HEK293 (cell line): ENCODE data around the gene DBH.
A peak's percentile ranks its signal among the peaks of the same experiment; 100 is the strongest.

Experiments
- CTCF ChIA-PET: fragments of 350-600 bp; formaldehyde crosslinking; extraction: SDS; loops from one replicate; lab custom pipeline; 2021; ENCODE audit warnings: antibody characterized with exemption; lab: Yijun Ruan, JAX
- POLR2A ChIA-PET: fragments of 300-600 bp; formaldehyde crosslinking; extraction: SDS; loops from one replicate; lab custom pipeline; 2020; ENCODE audit warnings: antibody characterized with exemption, inconsistent platforms; lab: Yijun Ruan, JAX
- H3K27ac ChIP-seq: fragments of 200-500 bp; sonication (Bioruptor generic); 2 replicates; pipeline ENCODE4 v1.5.1; 2014; ENCODE audit warnings: low read depth, low read length, control low read depth, inconsistent platforms; ENCODE audit errors: extremely low read depth
- H3K36me3 ChIP-seq, 2 experiments: fragments of 200-500 bp in 1 of 2; sonication (Bioruptor generic) in 1 of 2; 1 replicate in 1 of 2; 2 replicates in 1 of 2; pipeline ENCODE4 v1.5.1; 2014 to 2017; ENCODE audit warnings: inconsistent platforms in 2 of 2, low read length in 2 of 2; ENCODE audit not compliant: control insufficient read depth in 2 of 2, insufficient read depth in 1 of 2
- H3K4me1 ChIP-seq: fragments of 200-500 bp; sonication (Bioruptor generic); 2 replicates; pipeline ENCODE4 v1.5.1; 2014; ENCODE audit warnings: mild to moderate bottlenecking, low read length, inconsistent platforms; ENCODE audit not compliant: control insufficient read depth, insufficient read depth
- H3K4me3 ChIP-seq: 2 replicates; pipeline ENCODE4 v1.5.1; 2011; ENCODE audit warnings: low read depth, mild to moderate bottlenecking, control low read depth, low read length, moderate library complexity
- H3K9me3 ChIP-seq: fragments of 200-500 bp; sonication (Bioruptor generic); 2 replicates; pipeline ENCODE4 v1.5.1; 2014; ENCODE audit warnings: low read depth, low read length, inconsistent platforms; ENCODE audit not compliant: control insufficient read depth, insufficient read depth
- EGR2 ChIP-seq: fragments of 450-650 bp; formaldehyde crosslinking; IDR thresholded peaks from 2 replicates; pipeline ENCODE4 v1.5.1; 2016; ENCODE audit warnings: low read depth, missing biosample characterization, missing genetic modification characterization
- GLIS1 ChIP-seq: fragments of 450-650 bp; formaldehyde crosslinking; IDR thresholded peaks from 2 replicates; pipeline ENCODE4 v1.5.1; 2016; ENCODE audit warnings: missing biosample characterization, missing genetic modification characterization
- GLIS2 ChIP-seq: fragments of 450-650 bp; formaldehyde crosslinking; IDR thresholded peaks from 2 replicates; pipeline ENCODE4 v1.5.1; 2016; ENCODE audit warnings: missing biosample characterization, missing genetic modification characterization
- IKZF3 ChIP-seq: fragments of 450-650 bp; IDR thresholded peaks from 2 replicates; pipeline ENCODE4 v1.5.0; 2018; ENCODE audit warnings: missing biosample characterization, mild to moderate bottlenecking, missing genetic modification characterization, moderate library complexity
- TRIM28 ChIP-seq: IDR thresholded peaks from 2 replicates; pipeline ENCODE4 v1.6.1; 2011; ENCODE audit warnings: low read length, control low read depth, borderline replicate concordance
- ZFHX2 ChIP-seq: fragments of 450-650 bp; formaldehyde crosslinking; conservative IDR thresholded peaks from 2 replicates; pipeline ENCODE4 v1.5.1; 2016; ENCODE audit warnings: missing biosample characterization, missing genetic modification characterization
- ZFP3 ChIP-seq: fragments of 450-650 bp; formaldehyde crosslinking; IDR thresholded peaks from 2 replicates; pipeline ENCODE4 v1.5.1; 2016; ENCODE audit warnings: low read depth, missing biosample characterization, missing genetic modification characterization
- ZIC2 ChIP-seq: fragments of 450-650 bp; formaldehyde crosslinking; IDR thresholded peaks from 2 replicates; pipeline ENCODE4 v1.5.1; 2016; ENCODE audit warnings: missing biosample characterization, missing genetic modification characterization
- ZNF10 ChIP-seq: fragments of 450-650 bp; formaldehyde crosslinking; IDR thresholded peaks from 2 replicates; pipeline ENCODE4 v1.5.1; 2017; ENCODE audit warnings: missing biosample characterization, missing genetic modification characterization
- ZNF175 ChIP-seq: fragments of 450-650 bp; formaldehyde crosslinking; IDR thresholded peaks from 2 replicates; pipeline ENCODE4 v1.5.1; 2016; ENCODE audit warnings: missing biosample characterization, missing genetic modification characterization
- ZNF341 ChIP-seq: fragments of 450-650 bp; formaldehyde crosslinking; IDR thresholded peaks from 2 replicates; pipeline ENCODE4; 2016; ENCODE audit warnings: low read depth, missing biosample characterization, missing genetic modification characterization
- ZNF350 ChIP-seq: fragments of 450-650 bp; formaldehyde crosslinking; IDR thresholded peaks from 2 replicates; pipeline ENCODE4 v1.5.0; 2017; ENCODE audit warnings: missing biosample characterization, mild to moderate bottlenecking, missing genetic modification characterization
- ZNF354C ChIP-seq: fragments of 450-650 bp; formaldehyde crosslinking; IDR thresholded peaks from 2 replicates; pipeline ENCODE4 v1.5.1; 2016; ENCODE audit warnings: missing biosample characterization, missing genetic modification characterization, low read depth, borderline replicate concordance
- ZNF677 ChIP-seq: fragments of 450-650 bp; IDR thresholded peaks from 2 replicates; pipeline ENCODE4 v1.5.0; 2018; ENCODE audit warnings: missing biosample characterization, mild to moderate bottlenecking, missing genetic modification characterization, moderate library complexity
- ZNF707 ChIP-seq: fragments of 450-650 bp; formaldehyde crosslinking; IDR thresholded peaks from 2 replicates; pipeline ENCODE4 v1.5.1; 2016; ENCODE audit warnings: missing biosample characterization, missing genetic modification characterization
- TF ChIP-seq, protein P1 (sequence below): fragments of 450-650 bp; formaldehyde crosslinking; IDR thresholded peaks from 2 replicates; pipeline ENCODE4 v1.5.1; 2016; ENCODE audit warnings: missing biosample characterization, missing genetic modification characterization
- TF ChIP-seq, protein P2 (sequence below): fragments of 450-650 bp; formaldehyde crosslinking; IDR thresholded peaks from 2 replicates; pipeline ENCODE4 v1.5.1; 2016; ENCODE audit warnings: missing biosample characterization, missing genetic modification characterization, borderline replicate concordance
- TF ChIP-seq, protein P3 (sequence below): fragments of 450-650 bp; formaldehyde crosslinking; IDR thresholded peaks from 2 replicates; pipeline ENCODE4 v1.5.1; 2016; ENCODE audit warnings: missing biosample characterization, missing genetic modification characterization

The DBH gene

DNA sequence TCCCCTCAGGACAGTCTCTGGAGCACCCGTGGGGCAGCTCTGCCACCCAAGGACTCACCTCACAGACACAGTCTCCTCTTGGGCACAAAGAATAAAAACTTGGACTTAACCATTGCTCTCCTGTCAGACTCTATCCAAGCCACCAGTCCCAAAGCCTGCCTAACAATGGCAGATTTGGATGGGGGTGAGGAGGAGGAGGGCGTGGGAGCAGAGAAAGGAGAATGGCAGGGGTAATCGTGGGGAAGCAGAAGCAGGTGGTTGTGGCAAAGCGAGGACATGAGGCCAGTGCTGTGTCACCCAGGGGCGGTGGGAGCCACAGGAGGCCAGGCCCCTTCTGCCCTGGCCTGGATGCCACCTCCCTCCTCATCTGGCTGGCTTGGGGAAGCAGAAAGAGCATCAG is 21.5 kb upstream of the DBH start:
- no peak overlapping the region for H3K27ac ChIP-seq
- H3K4me1 ChIP-seq: no peaks in the 10 kb centered on the region
- POLR2A ChIA-PET: no interaction called here
- no peak for TF ChIP-seq ZNF10
- TF ChIP-seq ZIC2 (tag by site-specific recombination): 0 out of 2 replicates have a peak, but pooled peaks have one; percentile 19
- TF ChIP-seq EGR2 (tag by site-specific recombination): peak; percentile 66; the same call in 1 of the 2 replicates
- no peak for TF ChIP-seq GLIS1 (tag by site-specific recombination)
- no peak for TF ChIP-seq ZNF354C
- peak; percentile 52 for TF ChIP-seq ZFHX2
- H3K9me3 ChIP-seq: no peaks in the 10 kb centered on the region
- H3K4me3 ChIP-seq: no peak overlapping the region
- no peaks in the 10 kb centered on the region for H3K36me3 ChIP-seq
- CTCF ChIA-PET: no interaction called here

DNA sequence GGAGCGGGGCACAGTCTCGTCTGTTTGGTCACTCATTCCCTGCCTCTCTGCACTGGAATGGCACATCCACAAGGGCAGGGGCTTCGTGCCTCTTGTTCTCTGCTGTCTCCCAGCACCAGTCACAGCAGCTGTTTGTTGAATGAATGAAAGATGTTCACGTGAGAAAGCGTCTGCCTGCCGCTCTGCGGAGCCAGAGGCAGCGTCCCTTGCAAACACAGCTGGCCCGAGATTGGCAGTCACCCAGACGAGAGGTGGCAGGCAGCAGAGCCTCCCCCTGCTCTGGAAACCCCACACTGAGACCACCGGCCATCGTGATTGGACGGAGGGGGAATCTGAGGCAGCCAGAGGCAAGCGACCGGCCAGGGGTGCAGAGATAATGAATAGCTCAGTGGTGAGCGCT is 21.0 kb upstream of the DBH start:
- H3K4me3 ChIP-seq: no peak overlapping the region
- ChIA-PET POLR2A (no interaction called here), CTCF (no interaction called here)
- no peak for TF ChIP-seq ZNF350 (tag by site-specific recombination)
- H3K36me3 ChIP-seq: no peaks in the 10 kb centered on the region
- H3K4me1 ChIP-seq: no peaks in the 10 kb centered on the region
- no peak overlapping the region for H3K27ac ChIP-seq
- H3K9me3 ChIP-seq: no peaks in the 10 kb centered on the region

DNA sequence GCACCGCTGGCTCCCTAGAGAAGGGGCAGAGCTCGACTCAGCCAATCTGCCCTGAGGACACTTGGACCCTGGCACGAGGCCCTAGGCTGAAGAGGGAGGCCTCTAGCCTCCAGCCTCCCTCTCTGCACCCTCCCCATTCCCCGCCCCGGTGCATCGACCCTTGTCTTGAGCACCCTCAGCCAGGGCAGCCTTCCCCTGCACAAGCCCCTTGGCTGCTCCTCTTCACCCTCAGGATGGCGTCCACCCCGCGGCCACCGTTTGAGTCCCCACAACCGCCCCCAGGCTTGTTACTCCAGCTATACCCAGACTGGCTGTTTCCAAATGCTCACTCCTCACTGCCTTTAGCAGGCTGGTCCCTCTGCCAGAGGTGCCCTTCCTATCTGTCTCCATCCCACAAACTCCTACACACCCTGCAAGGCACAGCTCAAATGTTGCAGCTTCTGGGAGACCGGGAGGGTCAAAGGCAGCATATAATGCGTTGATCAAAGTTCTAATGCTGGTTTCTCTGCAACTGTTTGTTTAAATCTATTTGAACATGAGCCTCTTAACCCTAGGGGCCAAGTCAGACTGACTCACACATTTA is 20.5 kb upstream of the DBH start:
- Histone ChIP-seq H3K27ac (no peak overlapping the region), H3K4me3 (no peak overlapping the region), H3K4me1 (no peaks in the 10 kb centered on the region), H3K36me3 (no peaks in the 10 kb centered on the region), H3K9me3 (no peaks in the 10 kb centered on the region)
- ChIA-PET CTCF (no interaction called here), POLR2A (no interaction called here)
- TF ChIP-seq ZNF677 (tag by site-specific recombination) (no peak), IKZF3 (tag by site-specific recombination) (no peak), GLIS2 (no peak), ZNF341 (tag by site-specific recombination) (no peak), TRIM28 (no peak), ZFHX2 (peak; percentile 50), ZNF707 (no peak), ZNF175 (tag by site-specific recombination) (no peak), EGR2 (tag by site-specific recombination) (peak; percentile 69), ZFP3 (peak; percentile 72)
- TF ChIP-seq, protein P1, sequence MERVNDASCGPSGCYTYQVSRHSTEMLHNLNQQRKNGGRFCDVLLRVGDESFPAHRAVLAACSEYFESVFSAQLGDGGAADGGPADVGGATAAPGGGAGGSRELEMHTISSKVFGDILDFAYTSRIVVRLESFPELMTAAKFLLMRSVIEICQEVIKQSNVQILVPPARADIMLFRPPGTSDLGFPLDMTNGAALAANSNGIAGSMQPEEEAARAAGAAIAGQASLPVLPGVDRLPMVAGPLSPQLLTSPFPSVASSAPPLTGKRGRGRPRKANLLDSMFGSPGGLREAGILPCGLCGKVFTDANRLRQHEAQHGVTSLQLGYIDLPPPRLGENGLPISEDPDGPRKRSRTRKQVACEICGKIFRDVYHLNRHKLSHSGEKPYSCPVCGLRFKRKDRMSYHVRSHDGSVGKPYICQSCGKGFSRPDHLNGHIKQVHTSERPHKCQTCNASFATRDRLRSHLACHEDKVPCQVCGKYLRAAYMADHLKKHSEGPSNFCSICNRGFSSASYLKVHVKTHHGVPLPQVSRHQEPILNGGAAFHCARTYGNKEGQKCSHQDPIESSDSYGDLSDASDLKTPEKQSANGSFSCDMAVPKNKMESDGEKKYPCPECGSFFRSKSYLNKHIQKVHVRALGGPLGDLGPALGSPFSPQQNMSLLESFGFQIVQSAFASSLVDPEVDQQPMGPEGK (tag by site-specific recombination): no peak
- TF ChIP-seq, protein P2, sequence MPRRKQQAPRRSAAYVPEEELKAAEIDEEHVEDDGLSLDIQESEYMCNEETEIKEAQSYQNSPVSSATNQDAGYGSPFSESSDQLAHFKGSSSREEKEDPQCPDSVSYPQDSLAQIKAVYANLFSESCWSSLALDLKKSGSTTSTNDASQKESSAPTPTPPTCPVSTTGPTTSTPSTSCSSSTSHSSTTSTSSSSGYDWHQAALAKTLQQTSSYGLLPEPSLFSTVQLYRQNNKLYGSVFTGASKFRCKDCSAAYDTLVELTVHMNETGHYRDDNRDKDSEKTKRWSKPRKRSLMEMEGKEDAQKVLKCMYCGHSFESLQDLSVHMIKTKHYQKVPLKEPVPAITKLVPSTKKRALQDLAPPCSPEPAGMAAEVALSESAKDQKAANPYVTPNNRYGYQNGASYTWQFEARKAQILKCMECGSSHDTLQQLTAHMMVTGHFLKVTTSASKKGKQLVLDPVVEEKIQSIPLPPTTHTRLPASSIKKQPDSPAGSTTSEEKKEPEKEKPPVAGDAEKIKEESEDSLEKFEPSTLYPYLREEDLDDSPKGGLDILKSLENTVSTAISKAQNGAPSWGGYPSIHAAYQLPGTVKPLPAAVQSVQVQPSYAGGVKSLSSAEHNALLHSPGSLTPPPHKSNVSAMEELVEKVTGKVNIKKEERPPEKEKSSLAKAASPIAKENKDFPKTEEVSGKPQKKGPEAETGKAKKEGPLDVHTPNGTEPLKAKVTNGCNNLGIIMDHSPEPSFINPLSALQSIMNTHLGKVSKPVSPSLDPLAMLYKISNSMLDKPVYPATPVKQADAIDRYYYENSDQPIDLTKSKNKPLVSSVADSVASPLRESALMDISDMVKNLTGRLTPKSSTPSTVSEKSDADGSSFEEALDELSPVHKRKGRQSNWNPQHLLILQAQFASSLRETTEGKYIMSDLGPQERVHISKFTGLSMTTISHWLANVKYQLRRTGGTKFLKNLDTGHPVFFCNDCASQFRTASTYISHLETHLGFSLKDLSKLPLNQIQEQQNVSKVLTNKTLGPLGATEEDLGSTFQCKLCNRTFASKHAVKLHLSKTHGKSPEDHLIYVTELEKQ (tag by site-specific recombination): no peak
- TF ChIP-seq, protein P3, sequence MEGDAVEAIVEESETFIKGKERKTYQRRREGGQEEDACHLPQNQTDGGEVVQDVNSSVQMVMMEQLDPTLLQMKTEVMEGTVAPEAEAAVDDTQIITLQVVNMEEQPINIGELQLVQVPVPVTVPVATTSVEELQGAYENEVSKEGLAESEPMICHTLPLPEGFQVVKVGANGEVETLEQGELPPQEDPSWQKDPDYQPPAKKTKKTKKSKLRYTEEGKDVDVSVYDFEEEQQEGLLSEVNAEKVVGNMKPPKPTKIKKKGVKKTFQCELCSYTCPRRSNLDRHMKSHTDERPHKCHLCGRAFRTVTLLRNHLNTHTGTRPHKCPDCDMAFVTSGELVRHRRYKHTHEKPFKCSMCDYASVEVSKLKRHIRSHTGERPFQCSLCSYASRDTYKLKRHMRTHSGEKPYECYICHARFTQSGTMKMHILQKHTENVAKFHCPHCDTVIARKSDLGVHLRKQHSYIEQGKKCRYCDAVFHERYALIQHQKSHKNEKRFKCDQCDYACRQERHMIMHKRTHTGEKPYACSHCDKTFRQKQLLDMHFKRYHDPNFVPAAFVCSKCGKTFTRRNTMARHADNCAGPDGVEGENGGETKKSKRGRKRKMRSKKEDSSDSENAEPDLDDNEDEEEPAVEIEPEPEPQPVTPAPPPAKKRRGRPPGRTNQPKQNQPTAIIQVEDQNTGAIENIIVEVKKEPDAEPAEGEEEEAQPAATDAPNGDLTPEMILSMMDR (tag by site-specific recombination): no peak
